ENCODE results near the gene IFIT2. TPM values are rescaled to one million over a fixed set of nuclear protein-coding genes. Genes with fewer than 3 reads are reported as not detected.
A peak's percentile ranks its signal among the peaks of the same experiment; 100 is the strongest.

Gene IFIT2
- total RNA-seq, 4 donors from 2014 or later = 3.2 to 5.3 (median 3.8) TPM

GRCh38 chr10:89332123-89332633 lies 30.3 kb downstream of the IFIT2 start:
- Histone ChIP-seq H3K4me1 (peaks cover 12 to 79% (median 24%) of the 10 kb centered on the region in 3 donors), H3K27me3 (no peaks in the 10 kb centered on the region), H3K4me3 (peak overlapping the region; percentile 40 to 43), H3K36me3 (peaks cover 0 to 6% of the 10 kb centered on the region in 2 donors), H3K9me3 (no peaks in the 10 kb centered on the region), H3K27ac (peak overlapping the region; percentile 61 to 80 (median 70))
- no peak for ATAC-seq
- 3 to 14% methylated on average over 4 to 5 of the region's 5 CpGs for WGBS, 2 donors (ENCODE audit: low coverage in 1 of 2)
- TF ChIP-seq EP300 (IDR thresholded peaks at IDR 0.05) = no peak
- peak; percentile 30 for TF ChIP-seq POLR2AphosphoS5 (IDR thresholded peaks at IDR 0.05)

GRCh38 chr10:89335226-89335625 lies 33.4 kb downstream of the IFIT2 start:
- TF ChIP-seq CTCF (IDR thresholded peaks at IDR 0.05) (no peak), POLR2AphosphoS5 (IDR thresholded peaks at IDR 0.05) (no peak), POLR2A (IDR thresholded peaks at IDR 0.05) (no peak), EP300 (IDR thresholded peaks at IDR 0.05) (no peak)

GRCh38 chr10:89336241-89336640 lies 34.4 kb downstream of the IFIT2 start:
- 90% methylated on average over 3 of the region's 3 CpGs for WGBS, 2 donors (ENCODE audit: low coverage in 1 of 2)

More at GRCh38 chr10:89335226-89335625, 33.4 kb downstream of the IFIT2 start:
- 93 to 96% methylated on average over 3 of the region's 3 CpGs for WGBS, 2 donors (ENCODE audit: low coverage in 1 of 2)
- peaks cover 0 to 36% of the 10 kb centered on the region in 2 donors for H3K36me3 ChIP-seq
- H3K4me1 ChIP-seq = peaks cover 4 to 58% (median 15%) of the 10 kb centered on the region in 3 donors
- H3K27me3 ChIP-seq = no peaks in the 10 kb centered on the region
- H3K9me3 ChIP-seq = no peaks in the 10 kb centered on the region
- no peak for ATAC-seq
- no peak overlapping the region for H3K27ac ChIP-seq
- H3K4me3 ChIP-seq = no peak overlapping the region

GRCh38 chr10:89337484-89337883 lies 35.6 kb downstream of the IFIT2 start:
- peaks cover 4 to 43% (median 15%) of the 10 kb centered on the region in 3 donors for H3K4me1 ChIP-seq
- H3K4me3 ChIP-seq = no peak overlapping the region
- ATAC-seq = no peak
- no peaks in the 10 kb centered on the region for H3K27me3 ChIP-seq
- H3K9me3 ChIP-seq = no peaks in the 10 kb centered on the region
- no peak overlapping the region for H3K27ac ChIP-seq
- TF ChIP-seq EP300 (IDR thresholded peaks at IDR 0.05) (no peak), POLR2A (IDR thresholded peaks at IDR 0.05) (no peak), CTCF (IDR thresholded peaks at IDR 0.05) (no peak), POLR2AphosphoS5 (IDR thresholded peaks at IDR 0.05) (no peak)
- WGBS, 2 donors (ENCODE audit: low coverage in 1 of 2) = 83 to 100% methylated on average over 1 to 3 of the region's 6 CpGs
- H3K36me3 ChIP-seq = peaks cover 0 to 44% of the 10 kb centered on the region in 2 donors

More at GRCh38 chr10:89336241-89336640, 34.4 kb downstream of the IFIT2 start:
- peaks cover 4 to 48% (median 15%) of the 10 kb centered on the region in 3 donors for H3K4me1 ChIP-seq
- peaks cover 0 to 44% of the 10 kb centered on the region in 2 donors for H3K36me3 ChIP-seq
- TF ChIP-seq CTCF (IDR thresholded peaks at IDR 0.05) = no peak
- TF ChIP-seq POLR2A (IDR thresholded peaks at IDR 0.05) = no peak
- no peak for TF ChIP-seq EP300 (IDR thresholded peaks at IDR 0.05)
- no peak for TF ChIP-seq POLR2AphosphoS5 (IDR thresholded peaks at IDR 0.05)
- no peaks in the 10 kb centered on the region for H3K9me3 ChIP-seq
- ATAC-seq = no peak
- no peak overlapping the region for H3K4me3 ChIP-seq
- H3K27ac ChIP-seq = no peak overlapping the region
- no peaks in the 10 kb centered on the region for H3K27me3 ChIP-seq

- peaks cover 0 to 40% (median 5%) of the 10 kb centered on the region in 3 donors for H3K4me1 ChIP-seq
- 96 to 100% methylated on average over 2 to 3 of the region's 3 CpGs for WGBS, 2 donors (ENCODE audit: low coverage in 1 of 2)
- H3K36me3 ChIP-seq = peaks cover 0 to 44% of the 10 kb centered on the region in 2 donors
These were observed 36.9 kb downstream of the IFIT2 start for GRCh38 chr10:89338713-89339112.

More at GRCh38 chr10:89338713-89339112, 36.9 kb downstream of the IFIT2 start:
- TF ChIP-seq CTCF (IDR thresholded peaks at IDR 0.05) = no peak
- no peak for TF ChIP-seq POLR2A (IDR thresholded peaks at IDR 0.05)
- no peak for TF ChIP-seq POLR2AphosphoS5 (IDR thresholded peaks at IDR 0.05)
- no peak for ATAC-seq
- Histone ChIP-seq H3K27ac (no peak overlapping the region), H3K9me3 (no peaks in the 10 kb centered on the region), H3K4me3 (no peak overlapping the region), H3K27me3 (no peaks in the 10 kb centered on the region)
